Vagina (tissue), 2 donors: ENCODE measurements around the gene TMEM98. TPM values are rescaled to one million over a fixed set of nuclear protein-coding genes. Genes with fewer than 3 reads are reported as not detected.
"Not testable (repeated sequence)": the region's sequence is repeated elsewhere in the genome, so short reads cannot be mapped to it uniquely, and the experiment has no call there.

Experiments
- DNase-seq, 2 donors: peaks; one replicate each; pipeline ENCODE4 v3.0.0-alpha.2; 2017; ENCODE audit errors: extremely low spot score in 2 of 2
- H3K27ac ChIP-seq: fragments of 200-600 bp; sonication (generic); one replicate; pipeline ENCODE4 v1.5.1; 2019
- H3K27me3 ChIP-seq: fragments of 200-600 bp; sonication (generic); one replicate; pipeline ENCODE4 v1.5.1; 2019
- H3K36me3 ChIP-seq, 2 donors: fragments of 200-600 bp; sonication (generic); one replicate each; pipeline ENCODE4 v1.5.1; 2017 to 2019
- H3K4me1 ChIP-seq: fragments of 200-600 bp; sonication (generic); one replicate; pipeline ENCODE4 v1.5.1; 2019
- H3K4me3 ChIP-seq, 2 donors: fragments of 200-600 bp; sonication (generic); 1 replicate in 1 of 2; 2 replicates in 1 of 2; pipeline ENCODE4 v1.5.1; 2016 to 2019
- H3K9me3 ChIP-seq: fragments of 200-600 bp; sonication (generic); one replicate; pipeline ENCODE4 v1.5.1; 2019
- CTCF ChIP-seq, 3 experiments: fragments of 450-650 bp in 2 of 3; fragments of 200-600 bp in 1 of 3; sonication (generic) in 1 of 3; IDR thresholded peaks; one replicate each; pipeline ENCODE4 v1.5.1; 2017 to 2019; ENCODE audit warnings: antibody characterized with exemption in 3 of 3, mild to moderate bottlenecking in 2 of 3, moderate library complexity in 2 of 3
- POLR2A ChIP-seq, 2 donors: fragments of 450-650 bp; IDR thresholded peaks; one replicate each; pipeline ENCODE4 v1.6.1; 2017; ENCODE audit warnings: antibody characterized with exemption in 2 of 2, mild to moderate bottlenecking in 2 of 2, moderate library complexity in 2 of 2
- POLR2AphosphoS5 ChIP-seq, 2 donors: sonication (generic); formaldehyde crosslinking; IDR thresholded peaks; one replicate each; pipeline ENCODE4 v1.9.0; 2017; ENCODE audit warnings: antibody characterized with exemption in 2 of 2, mild to moderate bottlenecking in 2 of 2, low read depth in 1 of 2; ENCODE audit not compliant: insufficient read depth in 1 of 2
- intact Hi-C: fragments of 100-400 bp; cut with DNase I; formaldehyde crosslinking; loops from one replicate; pipeline ENCODE4 v1.15.1; 2023
- total RNA-seq: library from RNA; depleted of rRNA; stranded (reverse); fragments of >200 nt; gene quantifications from one replicate; pipeline ENCODE4 v1.2.3, GENCODE V29; 2016

Gene TMEM98
- total RNA-seq, 1 donor from 2014 or later = 85.0 TPM

- peaks cover 0 to under 1% of the 10 kb centered on the region in 2 donors for H3K36me3 ChIP-seq
- TF ChIP-seq POLR2A (IDR thresholded peaks at IDR 0.05) (no peak), CTCF (IDR thresholded peaks at IDR 0.05) (no peak), POLR2AphosphoS5 (IDR thresholded peaks at IDR 0.05; ENCODE audit: insufficient read depth in 1 of 2, low read depth in 1 of 2) (no peak)
- peaks cover 16% of the 10 kb centered on the region for H3K4me1 ChIP-seq
- no peak overlapping the region for H3K27ac ChIP-seq
- no peaks in the 10 kb centered on the region for H3K9me3 ChIP-seq
- intact Hi-C loops = no loop called here
- DNase-seq = no peak
- no peaks in the 10 kb centered on the region for H3K27me3 ChIP-seq
- no peak overlapping the region for H3K4me3 ChIP-seq
Observed at GRCh38 chr17:32946375-32947135, 18.6 kb downstream of the TMEM98 start.

- no peaks in the 10 kb centered on the region for H3K27me3 ChIP-seq
- no peaks in the 10 kb centered on the region for H3K9me3 ChIP-seq
- H3K27ac ChIP-seq = no peak overlapping the region
- H3K4me1 ChIP-seq = peaks cover 16% of the 10 kb centered on the region
- no peak overlapping the region for H3K4me3 ChIP-seq
- no peak for DNase-seq
- H3K36me3 ChIP-seq = no peaks in the 10 kb centered on the region
- intact Hi-C loops = no loop called here
- TF ChIP-seq POLR2AphosphoS5 (IDR thresholded peaks at IDR 0.05; ENCODE audit: insufficient read depth in 1 of 2, low read depth in 1 of 2) = no peak
- no peak for TF ChIP-seq POLR2A (IDR thresholded peaks at IDR 0.05)
Observed at GRCh38 chr17:32947736-32948135, 19.8 kb downstream of the TMEM98 start.

GRCh38 chr17:32949181-32949580, 21.2 kb downstream of the TMEM98 start:
- intact Hi-C loops = no loop called here
- no peak overlapping the region for H3K27ac ChIP-seq
- DNase-seq = no peak
- H3K4me3 ChIP-seq = no peak overlapping the region
- H3K9me3 ChIP-seq = no peaks in the 10 kb centered on the region
- no peaks in the 10 kb centered on the region for H3K27me3 ChIP-seq
- H3K36me3 ChIP-seq = no peaks in the 10 kb centered on the region
- TF ChIP-seq POLR2A (IDR thresholded peaks at IDR 0.05) = no peak
- no peak for TF ChIP-seq CTCF (IDR thresholded peaks at IDR 0.05)
- no peak for TF ChIP-seq POLR2AphosphoS5 (IDR thresholded peaks at IDR 0.05; ENCODE audit: insufficient read depth in 1 of 2, low read depth in 1 of 2)
- peaks cover 4% of the 10 kb centered on the region for H3K4me1 ChIP-seq

GRCh38 chr17:32952491-32952890, 24.5 kb downstream of the TMEM98 start:
- intact Hi-C loops, H3K36me3 ChIP-seq, H3K27me3 ChIP-seq, DNase-seq, H3K9me3 ChIP-seq, H3K4me3 ChIP-seq, H3K4me1 ChIP-seq, H3K27ac ChIP-seq: not testable (repeated sequence)

- DNase-seq = no peak
- Histone ChIP-seq H3K4me3 (no peak overlapping the region), H3K36me3 (no peaks in the 10 kb centered on the region), H3K27me3 (no peaks in the 10 kb centered on the region), H3K9me3 (no peaks in the 10 kb centered on the region), H3K4me1 (no peaks in the 10 kb centered on the region), H3K27ac (no peak overlapping the region)
- intact Hi-C loops = no loop called here
- no peak for TF ChIP-seq POLR2A (IDR thresholded peaks at IDR 0.05)
- TF ChIP-seq POLR2AphosphoS5 (IDR thresholded peaks at IDR 0.05; ENCODE audit: insufficient read depth in 1 of 2, low read depth in 1 of 2) = no peak
- TF ChIP-seq CTCF (IDR thresholded peaks at IDR 0.05) = no peak
Observed at GRCh38 chr17:32953045-32953444, 25.1 kb downstream of the TMEM98 start.

GRCh38 chr17:32953857-32954256, 25.9 kb downstream of the TMEM98 start:
- Histone ChIP-seq H3K4me3 (no peak overlapping the region), H3K9me3 (no peaks in the 10 kb centered on the region), H3K36me3 (no peaks in the 10 kb centered on the region), H3K27me3 (no peaks in the 10 kb centered on the region), H3K4me1 (no peaks in the 10 kb centered on the region), H3K27ac (no peak overlapping the region)
- no peak for DNase-seq
- TF ChIP-seq POLR2A (IDR thresholded peaks at IDR 0.05) = no peak
- TF ChIP-seq CTCF (IDR thresholded peaks at IDR 0.05) = no peak
- TF ChIP-seq POLR2AphosphoS5 (IDR thresholded peaks at IDR 0.05; ENCODE audit: insufficient read depth in 1 of 2, low read depth in 1 of 2) = no peak
- intact Hi-C loops = no loop called here
